GM21528 (cell line): ENCODE data around the gene SENP7.

Experiments used
- ATAC-seq: cut with Tn5 transposase; IDR thresholded peaks from one replicate; pipeline ENCODE4 v1.9.1; 2021; ENCODE audit warnings: mild to moderate bottlenecking, moderate library complexity; ENCODE audit not compliant: unreplicated experiment, low FRiP score

Gene SENP7

GRCh38 chr3:101279765-101280385 is 233.1 kb downstream of the SENP7 start:
- ATAC-seq: no peak

DNA sequence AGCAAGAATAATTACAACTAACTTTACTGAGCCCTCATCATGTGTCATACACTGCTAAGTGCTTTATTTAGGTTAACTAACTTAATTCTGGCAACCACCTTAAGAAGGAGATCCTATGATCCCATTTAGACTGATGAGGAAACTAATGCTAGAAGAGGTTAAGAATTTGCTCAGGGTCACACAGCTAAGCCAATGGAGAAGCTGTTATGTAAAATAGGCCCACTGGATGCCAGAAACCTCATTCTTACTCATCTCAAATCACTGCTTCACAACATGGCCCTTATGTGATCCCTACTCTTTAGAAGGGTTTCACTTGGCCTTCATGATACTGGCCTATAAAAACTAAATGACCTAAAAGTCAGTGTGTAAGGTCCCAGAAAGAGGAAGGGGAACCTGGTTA is 233.8 kb downstream of the SENP7 start:
- no peak for ATAC-seq

DNA sequence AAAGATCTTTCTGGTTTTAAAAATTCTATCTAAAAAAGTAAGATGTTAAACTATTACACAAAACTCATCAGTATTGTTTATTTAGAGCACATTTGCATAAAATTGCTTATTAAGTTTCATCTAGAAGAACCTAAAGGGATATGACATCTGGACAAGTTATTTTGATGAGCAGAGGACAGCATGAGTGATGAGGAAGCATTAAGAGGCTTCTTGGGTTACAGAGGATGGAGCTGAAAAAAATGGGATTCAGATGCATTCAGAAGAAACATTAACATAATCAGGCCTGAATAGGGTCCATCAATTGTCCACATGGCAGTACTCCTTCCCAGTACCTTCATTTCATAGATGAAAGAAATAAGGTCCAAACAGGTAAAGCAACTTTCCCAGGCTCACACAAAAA is 234.3 kb downstream of the SENP7 start:
- ATAC-seq: no peak
